Neural cell (in vitro differentiated cells): ENCODE measurements around the gene MINAR1. TPM values are rescaled to one million over a fixed set of nuclear protein-coding genes. Genes with fewer than 3 reads are reported as not detected.

ENCODE experiments used
- H2AFZ ChIP-seq: fragments of 200-600, 300-800 bp; sonication (generic), shearing (Covaris generic); 2 replicates; pipeline ENCODE4 v1.6.0; 2014; ENCODE audit warnings: low read depth, mild to moderate bottlenecking, antibody characterized with exemption, low read length, moderate library complexity
- H3F3A ChIP-seq: fragments of 200-600 bp; shearing (Covaris generic); 2 replicates; pipeline ENCODE4 v1.6.1; 2016; ENCODE audit warnings: mild to moderate bottlenecking, moderate library complexity, mixed read lengths, antibody characterized with exemption, low read length; ENCODE audit not compliant: insufficient read depth, poor library complexity, severe bottlenecking
- H3K27ac ChIP-seq: fragments of 200-600, 300-800 bp; sonication (generic), shearing (Covaris generic); 2 replicates; pipeline ENCODE4 v1.5.1; 2014; ENCODE audit warnings: mild to moderate bottlenecking, low read length, moderate library complexity
- H3K27me3 ChIP-seq: fragments of 300-800, 200-600 bp; sonication (generic), shearing (Covaris generic); 2 replicates; pipeline ENCODE4 v1.6.0; 2014; ENCODE audit warnings: mild to moderate bottlenecking, low read depth, low read length, moderate library complexity; ENCODE audit not compliant: insufficient read depth
- H3K36me3 ChIP-seq: fragments of 300-800, 200-600 bp; sonication (generic), shearing (Covaris generic); 2 replicates; pipeline ENCODE4 v1.5.1; 2014; ENCODE audit warnings: mild to moderate bottlenecking, antibody characterized with exemption, low read length, moderate library complexity; ENCODE audit not compliant: insufficient read depth
- H3K4me2 ChIP-seq: fragments of 300-800, 200-600 bp; sonication (generic), shearing (Covaris generic); 2 replicates; pipeline ENCODE4 v1.6.0; 2014; ENCODE audit warnings: mild to moderate bottlenecking, low read length
- H3K4me3 ChIP-seq: fragments of 300-800, 200-600 bp; sonication (generic), shearing (Covaris generic); 2 replicates; pipeline ENCODE4 v1.5.1; 2014; ENCODE audit warnings: mild to moderate bottlenecking, low read length, moderate library complexity
- H3K79me2 ChIP-seq: fragments of 200-600 bp; shearing (Covaris generic); replicated peaks from 2 replicates; pipeline ENCODE4 v1.6.0; 2014; ENCODE audit warnings: mild to moderate bottlenecking, low read length, moderate library complexity; ENCODE audit not compliant: insufficient read depth
- H3K9ac ChIP-seq: fragments of 300-800, 200-600 bp; sonication (generic), shearing (Covaris generic); 2 replicates; pipeline ENCODE4 v1.6.1; 2016; ENCODE audit warnings: mild to moderate bottlenecking, low read length, mixed read lengths
- H3K9me2 ChIP-seq: fragments of 200-600 bp; shearing (Covaris generic); 2 replicates; pipeline ENCODE4 v1.6.1; 2016; ENCODE audit warnings: mild to moderate bottlenecking, low read length, mixed read lengths; ENCODE audit not compliant: insufficient read depth
- H3K9me3 ChIP-seq: fragments of 200-600, 300-800 bp; sonication (generic), shearing (Covaris generic); 2 replicates; pipeline ENCODE4 v1.6.1; 2016; ENCODE audit warnings: mild to moderate bottlenecking, mixed run types, low read length, moderate library complexity, mixed read lengths
- H4K20me1 ChIP-seq: fragments of 200-600 bp; shearing (Covaris generic); 2 replicates; pipeline ENCODE4 v1.6.1; 2016; ENCODE audit warnings: mild to moderate bottlenecking, mixed run types; ENCODE audit not compliant: insufficient read depth
- CTCF ChIP-seq: fragments of 450-650 bp; IDR thresholded peaks from 2 replicates; pipeline ENCODE4 v1.5.1; 2014; ENCODE audit warnings: antibody characterized with exemption, mild to moderate bottlenecking, moderate library complexity; ENCODE audit not compliant: poor library complexity, severe bottlenecking
- EP300 ChIP-seq: fragments of 450-650 bp; conservative IDR thresholded peaks from 2 replicates; pipeline ENCODE4 v1.6.1; 2014; ENCODE audit warnings: antibody characterized with exemption, mild to moderate bottlenecking, moderate library complexity; ENCODE audit not compliant: poor library complexity, severe bottlenecking
- EZH2 ChIP-seq: fragments of 200-600, 300-800 bp; shearing (Covaris generic), sonication (generic); IDR thresholded peaks from 2 replicates; pipeline ENCODE4 v1.6.1; 2014; ENCODE audit warnings: antibody characterized with exemption, low read length, borderline replicate concordance, mild to moderate bottlenecking; ENCODE audit not compliant: insufficient read depth, poor library complexity, severe bottlenecking
- MXI1 ChIP-seq: fragments of 450-650 bp; conservative IDR thresholded peaks from 2 replicates; pipeline ENCODE4 v1.6.1; 2014; ENCODE audit warnings: antibody characterized with exemption, mild to moderate bottlenecking; ENCODE audit not compliant: poor library complexity, severe bottlenecking
- POLR2AphosphoS5 ChIP-seq: IDR thresholded peaks from 2 replicates; pipeline ENCODE4 v1.6.1; 2012
- RAD21 ChIP-seq: fragments of 450-650 bp; conservative IDR thresholded peaks from 2 replicates; pipeline ENCODE4 v1.6.1; 2014; ENCODE audit warnings: antibody characterized with exemption, mild to moderate bottlenecking, moderate library complexity
- REST ChIP-seq: IDR thresholded peaks from 2 replicates; pipeline ENCODE4 v1.6.1; 2012; ENCODE audit warnings: borderline replicate concordance
- SMC3 ChIP-seq: fragments of 450-650 bp; conservative IDR thresholded peaks from 2 replicates; pipeline ENCODE4 v1.6.1; 2014; ENCODE audit warnings: antibody characterized with exemption, mild to moderate bottlenecking, moderate library complexity; ENCODE audit not compliant: poor library complexity
- TAF1 ChIP-seq: IDR thresholded peaks from 2 replicates; pipeline ENCODE4 v1.6.1; 2012; ENCODE audit warnings: low read depth
- polyA plus RNA-seq: library from polyadenylated mRNA; depleted of rRNA; stranded (reverse); fragments of >200 nt; gene quantifications from 2 replicates; pipeline ENCODE4 v1.2.3, GENCODE V29; 2014

The MINAR1 gene
- polyA plus RNA-seq, 1 donor from 2014 or later = 3.1 TPM

DNA sequence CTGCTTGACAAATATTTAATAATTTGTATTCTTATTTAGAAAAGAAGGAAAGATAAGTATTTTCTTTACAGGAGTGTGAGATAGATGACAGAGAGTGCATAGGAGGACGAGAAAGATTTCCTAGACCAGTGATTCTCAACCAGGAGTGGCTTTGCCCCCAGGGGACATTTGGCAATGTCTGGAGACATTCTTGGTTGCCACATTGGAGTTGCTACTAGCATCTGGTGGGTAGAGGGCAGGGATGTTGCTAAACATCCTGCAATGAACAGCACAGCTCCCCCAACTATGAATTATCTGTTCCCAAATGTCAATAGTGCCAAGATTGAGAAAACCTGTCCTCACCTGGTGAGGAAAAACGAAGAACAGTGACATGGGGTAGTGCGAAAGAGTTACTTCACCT is 30.8 kb upstream of the MINAR1 start:
- Histone ChIP-seq H3K9ac (no peak overlapping the region), H3K36me3 (no peaks in the 10 kb centered on the region), H3K9me3 (no peaks in the 10 kb centered on the region), H3K4me2 (peak overlapping the region; percentile 21), H3K79me2 (no peaks in the 10 kb centered on the region), H3K9me2 (no peaks in the 10 kb centered on the region), H4K20me1 (no peaks in the 10 kb centered on the region), H3K27ac (no peak overlapping the region), H3K4me3 (no peak overlapping the region), H2AFZ (no peak overlapping the region), H3K27me3 (no peaks in the 10 kb centered on the region), H3F3A (no peaks in the 10 kb centered on the region)
- no peak for TF ChIP-seq MXI1
- no peak for TF ChIP-seq EZH2
- TF ChIP-seq SMC3 = no peak
- TF ChIP-seq CTCF = no peak
- TF ChIP-seq EP300 = no peak
- no peak for TF ChIP-seq TAF1
- no peak for TF ChIP-seq POLR2AphosphoS5
- TF ChIP-seq REST = no peak
- no peak for TF ChIP-seq RAD21

- Histone ChIP-seq H3F3A (no peaks in the 10 kb centered on the region), H3K4me3 (no peak overlapping the region), H3K79me2 (no peaks in the 10 kb centered on the region), H3K27ac (no peak overlapping the region), H4K20me1 (no peaks in the 10 kb centered on the region), H3K27me3 (no peaks in the 10 kb centered on the region), H3K4me2 (no peak overlapping the region), H3K9ac (no peak overlapping the region), H3K9me2 (no peaks in the 10 kb centered on the region), H3K36me3 (no peaks in the 10 kb centered on the region), H3K9me3 (no peaks in the 10 kb centered on the region), H2AFZ (no peak overlapping the region)
- no peak for TF ChIP-seq EP300
- no peak for TF ChIP-seq REST
- no peak for TF ChIP-seq MXI1
- TF ChIP-seq CTCF = no peak
- no peak for TF ChIP-seq RAD21
- TF ChIP-seq TAF1 = no peak
- no peak for TF ChIP-seq EZH2
- TF ChIP-seq POLR2AphosphoS5 = no peak
Measured at GRCh38 chr15:79402136-79402535, 30.0 kb upstream of the MINAR1 start.
